ENCODE results near the gene C7orf33. TPM values are rescaled to one million over a fixed set of nuclear protein-coding genes. Genes with fewer than 3 reads are reported as not detected.
"Not testable (repeated sequence)": the region's sequence is repeated elsewhere in the genome, so short reads cannot be mapped to it uniquely, and the experiment has no call there.

The C7orf33 gene
- total and polyA plus RNA-seq, 4 donors, result not detected

DNA sequence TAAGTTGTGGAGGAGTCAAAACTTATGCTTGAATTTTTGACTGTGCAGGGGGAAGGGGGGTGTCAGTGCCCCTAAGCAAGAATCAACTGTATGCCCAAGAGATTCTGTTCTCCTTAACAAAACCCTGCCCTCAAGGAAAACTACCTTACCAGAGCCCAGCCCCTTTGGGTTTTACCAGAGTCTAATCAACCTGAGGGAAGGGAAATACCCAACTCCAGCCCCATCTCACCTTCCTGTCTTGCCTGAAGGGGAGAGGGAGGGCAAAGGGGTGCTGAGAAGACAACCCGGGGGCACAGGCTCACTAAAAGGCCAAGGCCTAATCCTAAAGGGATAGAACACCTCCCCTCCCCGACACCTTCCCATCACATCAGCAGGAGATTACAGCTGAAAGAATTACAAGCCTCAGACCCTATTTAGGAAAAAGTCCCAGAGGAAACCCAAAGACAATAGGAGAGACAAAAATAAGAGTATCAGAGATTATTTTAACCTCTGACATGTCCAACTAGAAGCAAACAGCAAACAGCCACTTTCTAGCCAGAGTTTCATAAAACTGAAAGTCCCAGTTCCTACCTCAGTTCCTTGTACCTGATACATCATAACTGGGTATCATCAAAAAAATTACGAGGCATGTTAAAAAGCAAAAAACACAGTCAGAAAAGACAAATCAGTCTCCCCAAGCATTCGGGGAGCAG is 26.8 kb upstream of the C7orf33 start:
- H3K4me3 ChIP-seq, result no peak overlapping the region
- H3K36me3 ChIP-seq (ENCODE audit: control insufficient read depth in 4 of 4, insufficient read depth in 4 of 4, low read length in 4 of 4), result no peaks in the 10 kb centered on the region
- TF ChIP-seq, protein P1, sequence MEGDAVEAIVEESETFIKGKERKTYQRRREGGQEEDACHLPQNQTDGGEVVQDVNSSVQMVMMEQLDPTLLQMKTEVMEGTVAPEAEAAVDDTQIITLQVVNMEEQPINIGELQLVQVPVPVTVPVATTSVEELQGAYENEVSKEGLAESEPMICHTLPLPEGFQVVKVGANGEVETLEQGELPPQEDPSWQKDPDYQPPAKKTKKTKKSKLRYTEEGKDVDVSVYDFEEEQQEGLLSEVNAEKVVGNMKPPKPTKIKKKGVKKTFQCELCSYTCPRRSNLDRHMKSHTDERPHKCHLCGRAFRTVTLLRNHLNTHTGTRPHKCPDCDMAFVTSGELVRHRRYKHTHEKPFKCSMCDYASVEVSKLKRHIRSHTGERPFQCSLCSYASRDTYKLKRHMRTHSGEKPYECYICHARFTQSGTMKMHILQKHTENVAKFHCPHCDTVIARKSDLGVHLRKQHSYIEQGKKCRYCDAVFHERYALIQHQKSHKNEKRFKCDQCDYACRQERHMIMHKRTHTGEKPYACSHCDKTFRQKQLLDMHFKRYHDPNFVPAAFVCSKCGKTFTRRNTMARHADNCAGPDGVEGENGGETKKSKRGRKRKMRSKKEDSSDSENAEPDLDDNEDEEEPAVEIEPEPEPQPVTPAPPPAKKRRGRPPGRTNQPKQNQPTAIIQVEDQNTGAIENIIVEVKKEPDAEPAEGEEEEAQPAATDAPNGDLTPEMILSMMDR (IDR thresholded peaks at IDR 0.05; ENCODE audit: control extremely low read depth, extremely low read depth), result no peak
- peaks cover 0 to 1% (median 0%) of the 10 kb centered on the region in 5 donors for H3K4me1 ChIP-seq (ENCODE audit: control insufficient read depth in 5 of 5, insufficient read depth in 5 of 5, low read length in 5 of 5)
- ATAC-seq (ENCODE audit: insufficient read depth, low FRiP score) (no peak), DNase-seq (no peak)
- H3K9me3 ChIP-seq (ENCODE audit: control insufficient read depth in 4 of 4, insufficient read depth in 3 of 4, low read length in 3 of 4), result no peaks in the 10 kb centered on the region
- WGBS, 2 donors, result 79 to 81% methylated on average over 4 of the region's 4 CpGs
- no peaks in the 10 kb centered on the region for H3K27me3 ChIP-seq (ENCODE audit: control insufficient read depth in 3 of 3, insufficient read depth in 3 of 3, low read length in 2 of 3)
- no peak overlapping the region for H3K27ac ChIP-seq (ENCODE audit: low read depth in 1 of 2, low read length in 1 of 2)
- H3K9ac ChIP-seq (ENCODE audit: insufficient read depth in 1 of 2, low read length in 2 of 2), result no peak overlapping the region

DNA sequence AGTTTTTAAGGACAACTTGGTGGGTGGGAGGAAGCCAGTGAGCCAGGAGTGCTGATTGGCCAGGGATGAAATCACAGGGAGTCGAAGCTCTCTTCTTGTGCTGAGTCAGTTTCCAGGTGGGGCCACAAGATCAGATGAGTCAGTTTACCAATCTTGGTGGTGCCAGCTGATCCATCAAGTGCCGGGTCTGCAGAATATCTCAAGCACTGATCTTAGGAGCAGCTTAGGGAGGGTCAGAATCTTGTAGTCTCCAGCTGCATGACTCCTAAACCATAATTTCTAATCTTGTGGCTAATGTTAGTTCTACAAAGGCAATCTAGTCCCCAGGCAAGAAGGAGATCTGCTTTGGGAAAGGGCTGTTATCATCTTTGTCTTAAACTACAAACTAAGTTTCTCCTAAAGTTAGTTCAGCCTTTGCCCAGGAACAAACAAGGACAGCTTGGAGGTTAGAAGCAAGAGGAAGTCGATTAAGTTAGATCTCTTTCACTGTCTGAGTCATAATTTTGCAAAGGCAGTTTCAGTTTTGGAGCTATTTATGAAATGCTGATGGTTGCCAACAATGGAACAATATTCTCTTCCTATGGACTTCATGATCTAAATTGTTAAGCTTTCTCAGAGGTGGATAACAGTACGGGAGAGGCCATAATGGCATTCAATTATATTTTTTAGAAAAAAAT is 26.2 kb upstream of the C7orf33 start:
- WGBS, 2 donors, result 13 to 26% methylated on average over 4 of the region's 4 CpGs
- H3K4me3 ChIP-seq; H3K36me3 ChIP-seq (ENCODE audit: control insufficient read depth in 4 of 4, insufficient read depth in 4 of 4, low read length in 4 of 4); H3K4me1 ChIP-seq (ENCODE audit: control insufficient read depth in 5 of 5, insufficient read depth in 5 of 5, low read length in 5 of 5); H3K9ac ChIP-seq (ENCODE audit: insufficient read depth in 1 of 2, low read length in 2 of 2); ATAC-seq (ENCODE audit: insufficient read depth, low FRiP score); H3K9me3 ChIP-seq (ENCODE audit: control insufficient read depth in 4 of 4, insufficient read depth in 3 of 4, low read length in 3 of 4); H3K27me3 ChIP-seq (ENCODE audit: control insufficient read depth in 3 of 3, insufficient read depth in 3 of 3, low read length in 2 of 3): not testable (repeated sequence)
- DNase-seq, result peak in 2 of 3 donors; percentile 13 to 17
- peak overlapping the region in 1 of 2 donors; percentile 61 for H3K27ac ChIP-seq (ENCODE audit: low read depth in 1 of 2, low read length in 1 of 2)

DNA sequence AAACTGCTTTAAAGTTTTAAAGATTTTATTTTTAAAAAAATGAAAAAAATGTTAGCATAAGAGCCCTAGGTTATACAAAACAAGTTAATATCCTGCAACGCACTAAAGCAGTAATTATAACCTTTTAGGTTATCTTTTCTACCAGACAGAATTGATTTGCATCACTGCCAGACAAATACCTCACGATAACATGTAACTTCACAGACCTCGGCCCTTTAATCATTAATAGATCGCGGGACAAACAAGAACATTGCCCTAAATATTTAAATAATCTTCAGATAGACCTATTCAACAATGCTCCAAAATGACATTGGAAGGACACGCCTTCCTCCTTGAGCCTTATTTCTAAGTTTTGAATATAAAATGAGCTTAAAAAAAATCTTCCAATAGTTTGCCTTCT is 23.8 kb upstream of the C7orf33 start:
- Histone ChIP-seq H3K9ac (ENCODE audit: insufficient read depth in 1 of 2, low read length in 2 of 2) (no peak overlapping the region), H3K4me1 (ENCODE audit: control insufficient read depth in 5 of 5, insufficient read depth in 5 of 5, low read length in 5 of 5) (peaks cover 0 to 1% (median 0%) of the 10 kb centered on the region in 5 donors), H3K27me3 (ENCODE audit: control insufficient read depth in 3 of 3, insufficient read depth in 3 of 3, low read length in 2 of 3) (no peaks in the 10 kb centered on the region), H3K4me3 (no peak overlapping the region), H3K27ac (ENCODE audit: low read depth in 1 of 2, low read length in 1 of 2) (no peak overlapping the region), H3K9me3 (ENCODE audit: control insufficient read depth in 4 of 4, insufficient read depth in 3 of 4, low read length in 3 of 4) (no peaks in the 10 kb centered on the region), H3K36me3 (ENCODE audit: control insufficient read depth in 4 of 4, insufficient read depth in 4 of 4, low read length in 4 of 4) (no peaks in the 10 kb centered on the region)
- TF ChIP-seq, protein P1 (IDR thresholded peaks at IDR 0.05; ENCODE audit: control extremely low read depth, extremely low read depth), result no peak
- ATAC-seq (ENCODE audit: insufficient read depth, low FRiP score), result no peak
- 88 to 92% methylated on average over 6 of the region's 6 CpGs for WGBS, 2 donors
- DNase-seq, result no peak

DNA sequence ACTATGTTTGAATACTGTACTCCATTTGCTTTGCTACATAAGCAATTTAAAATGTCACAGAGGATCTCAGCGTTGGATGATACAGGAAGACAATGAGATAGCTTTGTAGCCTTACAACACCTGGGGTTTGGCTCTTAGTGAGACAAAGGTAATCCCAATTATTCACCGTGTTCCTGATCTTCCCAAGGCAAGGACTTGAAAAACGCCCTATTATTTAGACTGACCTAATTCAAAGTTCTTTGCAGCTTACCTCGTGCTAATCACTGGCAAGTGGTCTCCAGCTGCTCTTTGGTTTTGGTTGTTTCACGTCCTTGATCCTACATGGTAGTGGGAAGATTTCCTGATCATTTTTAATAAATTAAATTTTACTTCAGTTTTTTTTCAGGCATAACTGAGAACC is 23.0 kb upstream of the C7orf33 start:
- Histone ChIP-seq H3K9ac (ENCODE audit: insufficient read depth in 1 of 2, low read length in 2 of 2) (no peak overlapping the region), H3K27ac (ENCODE audit: low read depth in 1 of 2, low read length in 1 of 2) (no peak overlapping the region), H3K9me3 (ENCODE audit: control insufficient read depth in 4 of 4, insufficient read depth in 3 of 4, low read length in 3 of 4) (no peaks in the 10 kb centered on the region), H3K4me1 (ENCODE audit: control insufficient read depth in 5 of 5, insufficient read depth in 5 of 5, low read length in 5 of 5) (peaks cover 0 to 1% (median 0%) of the 10 kb centered on the region in 5 donors), H3K36me3 (ENCODE audit: control insufficient read depth in 4 of 4, insufficient read depth in 4 of 4, low read length in 4 of 4) (no peaks in the 10 kb centered on the region), H3K27me3 (ENCODE audit: control insufficient read depth in 3 of 3, insufficient read depth in 3 of 3, low read length in 2 of 3) (no peaks in the 10 kb centered on the region), H3K4me3 (no peak overlapping the region)
- TF ChIP-seq, protein P1 (IDR thresholded peaks at IDR 0.05; ENCODE audit: control extremely low read depth, extremely low read depth), result no peak
- 66 to 78% methylated on average over 5 of the region's 5 CpGs for WGBS, 2 donors
- DNase-seq (no peak), ATAC-seq (ENCODE audit: insufficient read depth, low FRiP score) (no peak)
